ENCODE results near the gene PEX7.
"Not testable (repeated sequence)": the region's sequence is repeated elsewhere in the genome, so short reads cannot be mapped to it uniquely, and the experiment has no call there.

The PEX7 gene

DNA sequence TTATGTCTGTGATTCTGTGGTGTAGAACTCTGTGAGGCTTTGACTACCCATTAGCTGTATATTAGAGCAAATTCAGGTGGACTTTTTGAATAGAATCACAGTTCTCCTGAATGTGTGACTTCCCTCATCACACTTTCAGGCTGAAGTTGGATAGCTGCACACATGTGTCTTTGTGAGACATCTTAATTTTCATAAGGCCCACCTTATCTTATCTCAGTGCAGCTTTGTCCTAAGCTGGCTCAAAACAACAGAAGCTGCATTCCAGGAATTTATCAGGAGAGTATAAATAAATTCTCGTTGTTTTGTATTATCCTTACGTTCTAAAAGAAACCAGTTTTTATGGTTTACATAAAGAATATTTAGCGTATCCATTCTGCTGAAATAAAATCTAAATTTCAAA, 73.5 kb downstream of the PEX7 start:
- no peak for DNase-seq (ENCODE audit: low read depth, low spot score)

- no peak for DNase-seq (ENCODE audit: low read depth, low spot score)
Measured at GRCh38 chr6:136897071-136897470, 74.7 kb downstream of the PEX7 start.

DNA sequence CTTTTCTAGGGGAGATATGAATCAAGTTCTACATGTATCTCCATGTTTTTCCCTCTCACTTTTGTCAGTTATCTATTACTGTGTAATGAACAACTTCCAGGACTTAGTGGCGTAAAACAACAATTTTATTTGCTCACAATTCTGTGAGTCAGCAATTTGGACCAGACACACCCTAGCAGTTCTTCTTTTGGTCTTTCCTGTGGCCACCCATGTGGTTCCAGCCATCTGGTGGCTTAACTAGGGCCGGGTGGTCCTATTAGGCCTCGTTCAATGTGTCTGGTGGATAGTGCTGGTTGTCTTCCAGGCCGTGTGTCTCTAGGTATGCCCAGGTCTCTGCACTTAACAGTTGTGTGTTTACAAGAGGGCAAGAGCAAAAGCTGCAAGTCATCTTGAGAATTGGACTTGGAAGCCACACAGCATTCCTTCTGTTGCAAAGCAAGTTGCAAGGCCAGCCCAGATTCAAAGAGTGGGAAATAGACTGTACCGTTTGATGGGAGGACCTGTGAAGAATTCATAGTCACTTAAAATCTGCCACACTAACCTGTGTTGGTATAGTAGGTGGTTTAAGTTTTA, 78.9 kb downstream of the PEX7 start:
- no peak for DNase-seq (ENCODE audit: low read depth, low spot score)

DNA sequence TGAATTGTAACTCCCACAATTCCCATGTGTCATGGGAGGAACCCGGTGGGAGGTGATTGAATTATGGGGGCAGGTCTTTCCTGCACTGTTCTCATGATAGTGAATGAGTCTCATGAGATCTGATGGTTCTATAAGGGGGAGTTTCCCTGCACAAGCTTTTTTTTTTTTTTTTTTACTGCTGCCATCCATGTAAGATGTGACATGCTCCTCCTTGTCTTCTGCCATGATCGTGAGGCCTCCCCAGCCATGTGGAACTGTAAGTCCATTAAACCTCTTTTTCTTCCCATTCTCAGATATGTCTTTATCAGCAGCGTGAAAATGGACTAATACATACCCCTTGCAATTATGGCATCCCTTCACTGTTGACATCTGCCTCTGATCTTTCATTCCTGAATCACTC, 82.1 kb downstream of the PEX7 start:
- not testable (repeated sequence) for DNase-seq (ENCODE audit: low read depth, low spot score)

DNA sequence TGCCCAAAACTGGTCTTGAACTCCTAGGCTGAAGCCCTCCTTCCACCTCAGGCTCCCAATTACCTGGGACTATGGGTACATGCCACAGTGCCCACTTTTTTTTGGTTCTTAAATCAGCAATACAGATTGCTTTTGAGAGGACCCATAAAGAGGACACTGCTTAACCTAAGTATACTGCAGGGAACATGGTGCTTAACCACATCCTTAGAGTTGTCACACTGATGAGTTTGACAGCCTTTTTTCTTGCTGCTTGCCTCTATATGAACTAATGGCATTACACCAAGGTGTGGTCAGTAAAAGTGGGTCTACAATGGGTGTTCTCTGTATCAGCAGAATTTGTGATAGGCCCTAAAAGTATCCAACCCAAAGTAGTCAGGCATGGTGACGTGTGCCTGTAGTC, 92.6 kb downstream of the PEX7 start:
- no peak for DNase-seq (ENCODE audit: low read depth, low spot score)

DNA sequence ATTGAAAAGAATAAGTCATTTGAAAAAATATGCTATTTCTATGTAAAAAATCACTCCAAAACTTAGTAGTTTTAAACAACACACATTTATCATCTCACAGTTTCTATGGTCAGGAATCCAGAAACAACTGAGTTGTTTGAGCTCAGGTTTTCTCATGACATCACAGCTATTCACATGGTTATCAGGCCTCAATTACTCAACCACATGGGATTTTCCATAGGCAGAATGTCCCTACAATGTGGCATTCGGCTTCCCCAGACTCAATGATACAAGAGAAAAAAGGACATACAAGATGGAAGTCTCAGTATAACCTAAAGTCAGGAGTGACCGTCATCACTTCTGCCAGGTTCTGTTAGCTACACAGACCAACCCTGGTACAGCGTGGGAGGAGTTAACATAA, 96.3 kb downstream of the PEX7 start:
- DNase-seq (ENCODE audit: low read depth, low spot score): no peak

- DNase-seq (ENCODE audit: low read depth, low spot score): no peak
Measured at GRCh38 chr6:136920216-136920615, 97.8 kb downstream of the PEX7 start.

DNA sequence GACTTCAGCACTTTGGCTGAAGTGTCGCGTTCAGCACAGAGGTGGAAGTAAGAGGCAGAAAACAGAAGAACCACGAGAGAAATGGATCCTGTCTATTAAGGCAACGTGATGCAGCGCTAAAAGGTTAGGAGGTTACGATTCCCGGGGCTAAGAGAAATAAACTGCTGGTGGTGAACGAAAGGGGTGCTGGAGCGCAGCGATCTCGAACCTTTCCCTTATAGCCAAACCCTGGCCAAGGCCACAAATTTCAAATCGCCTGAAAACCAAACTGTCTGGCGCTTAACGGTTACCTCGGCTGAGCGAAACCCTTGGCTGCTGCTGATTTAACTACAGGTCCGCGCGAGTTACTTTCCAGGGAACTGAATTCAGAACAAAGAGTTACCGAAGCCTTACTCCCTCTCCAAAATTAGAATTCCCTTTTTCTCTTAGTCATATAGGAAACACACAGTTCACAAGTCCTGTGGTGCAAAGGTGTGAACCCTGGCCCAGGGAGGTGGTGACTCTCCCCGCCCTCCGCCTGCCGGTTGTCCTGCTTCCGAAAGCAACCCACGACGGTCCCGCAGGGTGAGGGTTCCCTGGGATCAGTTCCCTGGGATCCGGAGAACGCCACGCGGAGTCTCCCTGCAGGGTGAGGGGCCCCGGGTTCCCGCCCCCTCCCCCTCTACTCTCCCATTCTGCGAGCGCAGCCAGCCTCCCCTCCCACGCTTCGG, 98.4 kb downstream of the PEX7 start:
- DNase-seq (ENCODE audit: low read depth, low spot score): peak; percentile 33

GRCh38 chr6:136921381-136921935, 99.1 kb downstream of the PEX7 start:
- DNase-seq (ENCODE audit: low read depth, low spot score): peak; percentile 43

- DNase-seq (ENCODE audit: low read depth, low spot score): no peak
Measured at GRCh38 chr6:136921936-136922684, 99.7 kb downstream of the PEX7 start, which contains the start of gene SLC35D3. TSS of gene SLC35D3 (plus strand) at chr6:136922301. CDS start at chr6:136922429, 128 bp downstream.

DNA sequence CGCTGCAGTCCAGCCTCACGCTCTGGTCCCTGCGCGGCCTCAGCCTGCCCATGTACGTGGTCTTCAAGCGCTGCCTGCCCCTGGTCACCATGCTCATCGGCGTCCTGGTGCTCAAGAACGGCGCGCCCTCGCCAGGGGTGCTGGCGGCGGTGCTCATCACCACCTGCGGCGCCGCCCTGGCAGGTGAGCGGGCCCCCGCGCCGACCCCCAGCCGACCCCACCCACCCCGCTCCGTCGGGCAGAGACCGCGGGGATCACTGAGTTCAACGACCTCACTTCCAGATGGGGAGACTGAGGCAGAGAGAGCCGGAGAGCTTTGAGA, 100.3 kb downstream of the PEX7 start:
- peak; percentile 49 for DNase-seq (ENCODE audit: low read depth, low spot score)

DNA sequence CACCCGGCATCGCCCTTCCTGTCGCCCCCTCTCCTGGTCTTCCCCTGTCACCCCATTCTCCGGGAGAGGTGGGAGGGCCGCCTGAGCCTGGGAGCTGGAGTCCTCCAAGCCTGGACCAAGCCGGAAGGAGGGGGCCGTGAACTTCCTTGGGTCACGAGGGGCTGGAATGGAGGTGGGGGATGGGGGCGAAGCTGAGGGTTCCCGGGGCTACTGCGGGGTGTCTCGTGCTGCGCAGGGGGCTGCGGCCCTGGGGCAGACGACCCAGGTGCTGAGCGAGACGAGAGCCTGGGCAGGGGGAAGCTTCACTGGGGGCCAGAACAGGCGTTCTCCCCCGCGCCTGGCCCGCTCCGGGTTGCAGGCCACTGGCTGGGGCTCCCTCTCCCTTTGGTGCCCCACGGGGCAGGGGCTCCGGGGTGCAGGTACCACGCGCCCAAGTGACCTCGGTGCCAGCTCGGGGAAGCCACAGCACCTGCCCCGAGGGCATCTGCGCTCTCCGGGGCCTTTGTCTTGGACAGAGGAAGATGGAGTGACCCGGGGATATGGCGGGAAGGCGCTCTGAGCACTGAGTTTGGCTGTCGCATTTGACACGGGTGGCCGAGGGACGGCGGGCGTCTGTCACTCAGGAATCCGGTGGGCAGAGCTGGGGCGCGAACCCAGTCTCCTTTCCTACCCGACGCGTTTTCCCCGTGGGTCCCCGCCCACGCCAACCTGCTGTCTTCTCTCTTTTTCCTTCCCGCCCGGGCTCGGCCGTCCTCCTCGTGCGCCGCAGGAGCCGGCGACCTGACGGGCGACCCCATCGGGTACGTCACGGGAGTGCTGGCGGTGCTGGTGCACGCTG, 100.9 kb downstream of the PEX7 start:
- DNase-seq (ENCODE audit: low read depth, low spot score): no peak

DNA sequence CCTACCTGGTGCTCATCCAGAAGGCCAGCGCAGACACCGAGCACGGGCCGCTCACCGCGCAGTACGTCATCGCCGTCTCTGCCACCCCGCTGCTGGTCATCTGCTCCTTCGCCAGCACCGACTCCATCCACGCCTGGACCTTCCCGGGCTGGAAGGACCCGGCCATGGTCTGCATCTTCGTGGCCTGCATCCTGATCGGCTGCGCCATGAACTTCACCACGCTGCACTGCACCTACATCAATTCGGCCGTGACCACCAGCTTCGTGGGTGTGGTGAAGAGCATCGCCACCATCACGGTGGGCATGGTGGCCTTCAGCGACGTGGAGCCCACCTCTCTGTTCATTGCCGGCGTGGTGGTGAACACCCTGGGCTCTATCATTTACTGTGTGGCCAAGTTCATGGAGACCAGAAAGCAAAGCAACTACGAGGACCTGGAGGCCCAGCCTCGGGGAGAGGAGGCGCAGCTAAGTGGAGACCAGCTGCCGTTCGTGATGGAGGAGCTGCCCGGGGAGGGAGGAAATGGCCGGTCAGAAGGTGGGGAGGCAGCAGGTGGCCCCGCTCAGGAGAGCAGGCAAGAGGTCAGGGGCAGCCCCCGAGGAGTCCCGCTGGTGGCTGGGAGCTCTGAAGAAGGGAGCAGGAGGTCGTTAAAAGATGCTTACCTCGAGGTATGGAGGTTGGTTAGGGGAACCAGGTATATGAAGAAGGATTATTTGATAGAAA, 101.7 kb downstream of the PEX7 start:
- no peak for DNase-seq (ENCODE audit: low read depth, low spot score)

- DNase-seq (ENCODE audit: low read depth, low spot score): no peak
Measured at GRCh38 chr6:136926383-136926782, 104.0 kb downstream of the PEX7 start.

GRCh38 chr6:136927292-136927691, 104.9 kb downstream of the PEX7 start:
- no peak for DNase-seq (ENCODE audit: low read depth, low spot score)

DNA sequence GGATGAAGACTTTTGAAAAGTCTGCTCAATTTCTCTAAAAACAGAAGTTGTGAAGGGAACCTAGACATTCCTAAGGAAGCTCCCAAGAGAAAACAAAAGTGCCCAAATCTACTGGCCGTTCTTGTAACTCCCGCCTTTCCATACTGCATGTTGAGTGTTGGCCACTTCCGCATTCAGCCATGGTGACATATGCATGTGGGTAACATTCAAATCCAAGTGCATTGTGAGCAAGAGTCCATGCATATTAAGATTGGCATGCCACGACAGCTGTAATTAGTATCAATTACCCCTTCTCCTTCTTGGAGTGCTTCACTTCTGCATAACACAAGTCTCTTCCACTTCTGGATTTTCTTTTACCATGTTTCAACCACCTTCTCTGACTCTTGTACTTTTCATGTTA, 108.1 kb downstream of the PEX7 start:
- DNase-seq (ENCODE audit: low read depth, low spot score): no peak

DNA sequence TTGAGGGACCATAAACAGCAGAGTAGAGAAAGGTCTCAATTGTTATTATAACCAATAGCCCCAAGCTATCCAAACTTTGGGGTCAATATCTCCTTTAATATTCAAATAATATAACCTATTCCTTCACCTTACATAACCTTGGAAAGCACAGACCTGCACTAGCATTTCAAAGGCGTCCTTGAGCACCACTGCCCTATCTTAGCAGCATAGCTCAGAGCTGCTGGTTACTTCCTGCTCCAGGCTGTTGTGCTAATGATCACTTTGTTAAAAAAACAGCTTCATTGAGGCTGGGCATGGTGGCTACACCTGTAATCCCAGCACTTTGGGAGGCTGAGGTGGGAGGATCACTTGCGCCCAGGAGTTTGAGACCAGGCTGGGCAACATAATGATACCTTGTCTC, 110.2 kb downstream of the PEX7 start:
- DNase-seq (ENCODE audit: low read depth, low spot score): no peak

- no peak for DNase-seq (ENCODE audit: low read depth, low spot score)
Measured at GRCh38 chr6:136945072-136945471, 122.7 kb downstream of the PEX7 start.

DNA sequence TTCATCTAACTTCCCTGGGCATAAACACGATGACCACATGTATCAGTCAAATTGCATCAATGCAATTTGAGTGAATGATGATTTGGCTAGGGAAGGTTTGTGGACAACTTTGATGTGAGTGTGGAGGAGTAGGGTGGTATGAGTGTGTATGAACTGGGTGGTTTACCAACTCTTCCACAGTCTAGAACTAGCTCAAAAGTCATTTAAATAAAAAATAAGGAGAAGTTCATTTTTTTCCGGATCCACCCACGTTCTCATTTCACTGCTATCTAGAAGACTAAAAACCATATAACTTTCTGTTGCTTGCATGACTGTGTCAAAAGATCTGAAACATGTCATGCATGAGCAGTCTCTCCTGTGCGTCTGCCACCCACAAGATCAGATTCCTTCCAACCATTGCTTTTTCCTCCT, 123.3 kb downstream of the PEX7 start:
- no peak for DNase-seq (ENCODE audit: low read depth, low spot score)

- no peak for DNase-seq (ENCODE audit: low read depth, low spot score)
Measured at GRCh38 chr6:136947037-136947436, 124.6 kb downstream of the PEX7 start.

- not testable (repeated sequence) for DNase-seq (ENCODE audit: low read depth, low spot score)
Measured at GRCh38 chr6:136949957-136950356, 127.6 kb downstream of the PEX7 start.
